Left ventricle myocardium inferior (tissue), 1 donor: ENCODE measurements around the gene RAB3IP. TPM values are rescaled to one million over a fixed set of nuclear protein-coding genes. Genes with fewer than 3 reads are reported as not detected.

ENCODE experiments used
- DNase-seq: peaks from one replicate; pipeline ENCODE4 v3.0.0-alpha.2; 2020
- H3K27ac ChIP-seq: fragments of 200-600 bp; replicated peaks from 2 replicates; pipeline ENCODE4 v1.8.0; 2021
- H3K27me3 ChIP-seq: fragments of 200-600 bp; 2 replicates; pipeline ENCODE4 v1.8.0; 2021; ENCODE audit warnings: low read depth
- H3K36me3 ChIP-seq: fragments of 200-600 bp; 2 replicates; pipeline ENCODE4 v1.8.0; 2021
- H3K4me1 ChIP-seq: fragments of 200-600 bp; 2 replicates; pipeline ENCODE4 v1.8.0; 2021
- H3K4me3 ChIP-seq: fragments of 200-600 bp; 2 replicates; pipeline ENCODE4 v1.8.0; 2021; ENCODE audit warnings: mild to moderate bottlenecking, moderate library complexity
- H3K9me3 ChIP-seq: fragments of 200-600 bp; replicated peaks from 2 replicates; pipeline ENCODE4 v1.8.0; 2021
- CTCF ChIP-seq: fragments of 200-600 bp; IDR thresholded peaks from 2 replicates; pipeline ENCODE4 v1.8.0; 2021; ENCODE audit warnings: antibody characterized with exemption, mild to moderate bottlenecking, borderline replicate concordance
- intact Hi-C: fragments of 100-400 bp; cut with micrococcal nuclease; formaldehyde crosslinking; loops from one replicate; pipeline ENCODE4 v1.11.0; 2022
- total RNA-seq: library from RNA; stranded (reverse); fragmentation: NEBNext Ultra II Directional; extraction: Animal tissue kit (Norgen Biotek cat#: 25700); gene quantifications from one replicate; pipeline ENCODE4 v1.2.1, GENCODE V29; 2021
- donor health status: DM: no; HTN: yes; CAD: no; lungs with severe emphysema.

RAB3IP gene
- total RNA-seq, 1 donor from 2014 or later, result 23.0 TPM

- Histone ChIP-seq H3K36me3 (no peaks in the 10 kb centered on the region), H3K4me3 (no peak within 1 kb of the TSS), H3K27me3 (no peaks in the 10 kb centered on the region), H3K9me3 (no peaks in the 10 kb centered on the region), H3K4me1 (peaks cover 4% of the 10 kb centered on the region), H3K27ac (no peak within 1 kb of the TSS)
- intact Hi-C loops, result no loop called here
- DNase-seq, result no peak
- TF ChIP-seq CTCF, result no peak
Measured at GRCh38 chr12:69824966-69825560, 86.4 kb downstream of the RAB3IP start, which contains the start of gene MYRFL. Gene MYRFL, plus strand, starts transcription at chr12:69825227. Its CDS starts 291 bp downstream, at chr12:69825518.

GRCh38 chr12:69828897-69829296 is 90.2 kb downstream of the RAB3IP start:
- Histone ChIP-seq H3K4me1 (no peaks in the 10 kb centered on the region), H3K9me3 (no peaks in the 10 kb centered on the region), H3K27ac (no peak overlapping the region), H3K27me3 (no peaks in the 10 kb centered on the region), H3K36me3 (no peaks in the 10 kb centered on the region), H3K4me3 (no peak overlapping the region)
- DNase-seq, result no peak
- intact Hi-C loops, result no loop called here
- TF ChIP-seq CTCF, result no peak

- intact Hi-C loops, result no loop called here
- TF ChIP-seq CTCF, result no peak
- Histone ChIP-seq H3K27ac (no peak overlapping the region), H3K36me3 (no peaks in the 10 kb centered on the region), H3K27me3 (no peaks in the 10 kb centered on the region), H3K9me3 (no peaks in the 10 kb centered on the region), H3K4me1 (peaks cover 6% of the 10 kb centered on the region), H3K4me3 (no peak overlapping the region)
- no peak for DNase-seq
Measured at GRCh38 chr12:69833696-69834095, 95.0 kb downstream of the RAB3IP start.

GRCh38 chr12:69834147-69834546 is 95.5 kb downstream of the RAB3IP start:
- Histone ChIP-seq H3K4me3 (no peak overlapping the region), H3K4me1 (peaks cover 6% of the 10 kb centered on the region), H3K9me3 (no peaks in the 10 kb centered on the region), H3K36me3 (no peaks in the 10 kb centered on the region), H3K27me3 (no peaks in the 10 kb centered on the region), H3K27ac (no peak overlapping the region)
- intact Hi-C loops, result no loop called here
- no peak for TF ChIP-seq CTCF
- DNase-seq, result no peak

- no peaks in the 10 kb centered on the region for H3K27me3 ChIP-seq
- H3K4me1 ChIP-seq, result peaks cover 6% of the 10 kb centered on the region
- H3K27ac ChIP-seq, result no peak overlapping the region
- TF ChIP-seq CTCF, result no peak
- H3K36me3 ChIP-seq, result no peaks in the 10 kb centered on the region
- H3K4me3 ChIP-seq, result no peak overlapping the region
- no peaks in the 10 kb centered on the region for H3K9me3 ChIP-seq
- intact Hi-C loops, result no loop called here
- DNase-seq, result no peak
Measured at GRCh38 chr12:69834576-69834975, 95.9 kb downstream of the RAB3IP start.

GRCh38 chr12:69835081-69835480 is 96.4 kb downstream of the RAB3IP start:
- Histone ChIP-seq H3K27me3 (no peaks in the 10 kb centered on the region), H3K9me3 (no peaks in the 10 kb centered on the region), H3K27ac (no peak overlapping the region), H3K36me3 (no peaks in the 10 kb centered on the region), H3K4me1 (peaks cover 6% of the 10 kb centered on the region), H3K4me3 (no peak overlapping the region)
- DNase-seq, result no peak
- intact Hi-C loops, result no loop called here
- no peak for TF ChIP-seq CTCF
